GM12874 (cell line): ENCODE results near the gene SLC28A3.

Experiments used
- TF ChIP-seq, protein P1 (sequence below): IDR thresholded peaks from 2 replicates; pipeline ENCODE4 v1.5.1; 2011; ENCODE audit warnings: low read depth, mild to moderate bottlenecking, control low read depth, low read length, moderate library complexity; ENCODE audit not compliant: insufficient read depth

The SLC28A3 gene

DNA sequence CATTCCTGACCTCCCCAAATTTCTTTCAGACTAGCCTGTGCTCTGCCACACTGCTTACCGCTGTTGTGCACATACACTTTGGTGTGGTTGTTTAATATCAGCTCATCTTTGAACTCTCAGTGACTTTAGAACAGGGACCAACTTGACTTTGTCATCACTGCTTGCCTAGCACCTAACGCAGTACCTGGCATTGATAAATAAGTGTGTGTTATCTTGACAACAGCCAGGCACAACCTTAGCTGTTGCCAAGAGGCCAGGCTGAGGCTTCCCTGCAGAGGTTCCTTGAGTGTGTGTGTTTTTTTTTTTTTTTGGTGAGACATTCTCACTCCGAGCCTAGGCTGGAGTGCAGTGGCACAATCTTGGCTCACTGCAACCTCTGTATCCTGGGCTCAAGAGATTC is 41.0 kb upstream of the SLC28A3 start:
- TF ChIP-seq, protein P1, sequence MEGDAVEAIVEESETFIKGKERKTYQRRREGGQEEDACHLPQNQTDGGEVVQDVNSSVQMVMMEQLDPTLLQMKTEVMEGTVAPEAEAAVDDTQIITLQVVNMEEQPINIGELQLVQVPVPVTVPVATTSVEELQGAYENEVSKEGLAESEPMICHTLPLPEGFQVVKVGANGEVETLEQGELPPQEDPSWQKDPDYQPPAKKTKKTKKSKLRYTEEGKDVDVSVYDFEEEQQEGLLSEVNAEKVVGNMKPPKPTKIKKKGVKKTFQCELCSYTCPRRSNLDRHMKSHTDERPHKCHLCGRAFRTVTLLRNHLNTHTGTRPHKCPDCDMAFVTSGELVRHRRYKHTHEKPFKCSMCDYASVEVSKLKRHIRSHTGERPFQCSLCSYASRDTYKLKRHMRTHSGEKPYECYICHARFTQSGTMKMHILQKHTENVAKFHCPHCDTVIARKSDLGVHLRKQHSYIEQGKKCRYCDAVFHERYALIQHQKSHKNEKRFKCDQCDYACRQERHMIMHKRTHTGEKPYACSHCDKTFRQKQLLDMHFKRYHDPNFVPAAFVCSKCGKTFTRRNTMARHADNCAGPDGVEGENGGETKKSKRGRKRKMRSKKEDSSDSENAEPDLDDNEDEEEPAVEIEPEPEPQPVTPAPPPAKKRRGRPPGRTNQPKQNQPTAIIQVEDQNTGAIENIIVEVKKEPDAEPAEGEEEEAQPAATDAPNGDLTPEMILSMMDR = no peak

DNA sequence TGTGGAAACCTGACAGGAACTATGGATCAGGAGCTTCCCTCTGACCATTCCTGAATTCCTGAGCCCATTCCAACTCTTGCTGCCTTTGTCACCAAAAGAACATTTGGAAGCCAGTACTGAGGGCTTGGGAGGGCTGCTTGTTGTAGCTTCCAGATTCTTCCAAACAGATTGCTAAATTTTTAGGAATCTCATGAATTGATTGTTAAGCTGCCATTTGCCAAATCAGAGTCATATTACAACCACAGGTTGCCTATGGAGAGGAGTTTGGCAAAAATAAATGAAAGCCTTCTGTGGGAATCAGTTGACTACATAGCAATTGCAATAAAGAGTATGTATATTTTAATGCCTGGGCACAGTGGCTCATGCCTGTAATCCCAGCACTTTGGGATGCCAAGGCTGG is 39.2 kb upstream of the SLC28A3 start:
- TF ChIP-seq, protein P1 = no peak

DNA sequence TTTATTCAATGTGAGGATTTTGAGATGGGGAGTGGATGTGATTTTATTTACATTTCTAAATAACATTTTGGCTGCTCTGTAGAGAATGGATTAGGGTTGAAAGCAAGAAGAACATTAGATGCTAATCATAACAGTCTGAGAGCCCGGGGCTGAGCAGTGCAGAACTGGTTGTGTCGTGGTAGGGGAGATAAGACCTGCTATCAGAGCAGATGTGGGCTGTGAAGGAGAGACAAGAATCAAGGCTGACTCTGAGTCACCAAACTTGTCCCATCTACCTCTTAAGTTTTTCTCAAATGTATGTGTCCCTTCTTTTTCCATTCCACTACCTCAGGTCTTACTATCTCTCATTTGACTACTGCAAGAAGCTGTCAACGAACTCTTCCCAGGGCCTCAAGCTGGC is 35.4 kb upstream of the SLC28A3 start:
- TF ChIP-seq, protein P1 = no peak

DNA sequence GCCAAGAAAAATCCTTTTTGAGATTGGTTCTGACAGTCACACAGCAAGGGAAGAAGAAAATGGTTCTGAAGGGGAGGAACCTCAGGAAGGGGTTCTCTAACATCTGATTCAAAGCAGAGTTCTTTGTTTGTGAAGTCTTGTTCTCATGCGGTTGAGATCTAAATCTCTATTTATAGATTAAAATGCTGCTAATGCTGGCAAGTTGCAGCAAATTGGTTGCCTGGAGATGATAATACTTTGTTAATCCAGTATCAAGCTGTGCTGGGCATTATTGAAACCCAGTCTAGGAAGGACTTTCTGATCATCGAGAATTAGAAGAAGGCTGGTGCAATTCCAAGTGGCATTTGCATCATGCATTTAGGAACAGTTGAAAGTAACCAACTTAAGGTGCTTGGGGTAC is 34.0 kb upstream of the SLC28A3 start:
- TF ChIP-seq, protein P1 = no peak

DNA sequence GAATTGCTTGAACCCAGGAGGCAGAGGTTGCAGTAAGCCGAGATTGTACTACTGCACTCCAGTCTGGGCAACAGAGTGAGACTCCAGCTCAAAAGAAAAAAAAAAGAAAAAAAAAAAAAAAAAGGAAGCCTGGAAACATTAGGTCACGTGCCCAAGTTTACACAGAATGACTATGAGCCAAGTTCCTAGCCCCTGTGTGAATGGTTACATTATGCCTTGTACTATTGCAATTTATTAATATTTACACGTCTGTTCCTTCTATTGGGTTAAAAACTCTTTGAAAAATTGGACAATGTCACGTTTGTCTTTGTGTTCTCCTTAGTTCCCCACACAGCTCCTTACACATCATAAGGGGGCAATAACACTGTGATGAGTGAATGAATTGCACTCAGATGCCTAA is 33.5 kb upstream of the SLC28A3 start:
- TF ChIP-seq, protein P1 = no peak

DNA sequence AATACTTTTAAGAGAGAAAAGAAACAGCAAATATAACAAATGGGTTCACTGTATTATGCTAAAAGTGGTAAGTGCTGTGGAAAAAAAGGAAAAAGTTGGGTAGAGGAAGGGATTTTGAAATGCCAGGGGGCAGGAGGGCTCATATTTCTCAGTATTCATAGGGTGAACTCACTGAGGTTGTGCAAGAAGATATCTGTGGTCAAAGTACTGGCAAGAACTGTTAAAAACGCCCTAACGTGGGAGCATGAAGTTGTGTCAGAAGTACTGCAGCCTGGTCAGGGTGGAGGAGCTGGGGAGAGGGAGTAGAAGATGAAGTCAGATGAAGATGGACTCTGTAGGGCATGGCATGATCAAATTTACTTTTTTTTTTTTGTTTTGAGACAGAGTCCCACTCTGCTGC is 31.2 kb upstream of the SLC28A3 start:
- TF ChIP-seq, protein P1 = no peak

DNA sequence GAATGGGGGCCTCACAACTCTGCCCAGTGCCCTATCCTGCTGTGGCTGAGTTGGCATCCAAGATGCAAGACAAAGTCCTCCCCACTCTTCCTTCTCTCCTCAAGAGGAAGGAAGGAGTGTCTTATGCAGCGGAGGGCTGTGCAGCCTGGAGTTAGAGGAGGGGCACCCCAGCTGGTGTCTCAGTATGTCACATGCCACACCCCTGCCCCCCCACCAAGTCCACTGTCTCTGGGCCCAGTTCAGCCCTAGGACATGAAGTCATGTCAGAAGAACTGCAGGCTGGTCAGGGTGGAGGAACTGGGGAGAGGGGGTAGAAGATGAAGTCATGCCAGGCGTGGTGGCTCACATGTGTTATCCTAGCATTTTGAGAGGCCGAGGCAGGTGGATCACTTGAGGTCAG is 28.0 kb upstream of the SLC28A3 start:
- TF ChIP-seq, protein P1 = no peak

DNA sequence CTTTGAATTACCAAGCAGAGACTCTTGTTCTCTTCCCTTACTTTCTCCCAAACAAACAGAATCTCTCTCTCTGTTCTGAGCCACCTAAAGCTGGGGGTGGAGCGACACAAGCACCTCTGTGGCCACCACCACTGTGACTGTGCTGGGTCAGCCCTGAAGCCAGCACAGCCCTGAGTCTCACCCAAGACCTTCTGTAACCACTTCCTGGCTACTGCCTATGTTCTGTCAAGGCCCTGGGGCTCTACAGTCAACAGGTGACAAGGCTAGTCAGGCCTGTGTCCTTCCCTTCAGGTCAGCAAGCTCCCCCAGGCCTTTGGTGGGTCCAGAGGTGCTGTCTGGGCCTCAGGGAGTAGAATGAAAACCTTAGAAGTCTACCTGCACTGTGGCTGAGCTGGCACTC is 26.1 kb upstream of the SLC28A3 start:
- TF ChIP-seq, protein P1 = no peak
